ENCODE measurements around the gene MPHOSPH9.
A peak's percentile ranks its signal among the peaks of the same experiment; 100 is the strongest.
"Not testable (repeated sequence)": the region's sequence is repeated elsewhere in the genome, so short reads cannot be mapped to it uniquely, and the experiment has no call there.

Gene MPHOSPH9

DNA sequence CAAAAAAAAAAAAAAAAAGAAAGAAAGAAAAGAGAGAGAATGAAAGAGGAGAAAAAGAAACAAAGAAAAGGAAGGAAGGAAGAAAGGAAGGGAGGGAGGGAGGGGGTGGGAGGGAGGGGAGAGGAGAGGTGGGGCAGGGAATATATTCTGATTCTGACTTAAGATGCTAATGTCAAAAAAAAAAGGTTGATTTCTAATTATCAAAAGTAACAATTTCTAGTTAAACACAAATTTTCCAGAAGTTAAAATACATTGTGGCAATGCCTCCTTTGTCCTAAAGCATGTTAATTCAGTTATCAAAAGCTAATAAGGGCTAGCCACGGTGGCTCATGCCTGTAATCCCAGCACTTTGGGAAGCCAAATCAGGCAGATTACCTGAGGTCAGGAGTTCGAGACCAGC, 7.5 kb downstream of the MPHOSPH9 start:
- H3K36me3 Mint-ChIP-seq (ENCODE audit: low read depth), result peaks cover 41% of the 10 kb centered on the region
- no peaks in the 10 kb centered on the region for H3K9me3 Mint-ChIP-seq
- H3K4me3 Mint-ChIP-seq, result peak overlapping the region; percentile 47
- peak overlapping the region; percentile 65 for H3K27ac Mint-ChIP-seq
- H3K4me1 Mint-ChIP-seq (ENCODE audit: low read depth), result peaks cover 50% of the 10 kb centered on the region
- H3K27me3 Mint-ChIP-seq (ENCODE audit: low read depth), result no peaks in the 10 kb centered on the region

DNA sequence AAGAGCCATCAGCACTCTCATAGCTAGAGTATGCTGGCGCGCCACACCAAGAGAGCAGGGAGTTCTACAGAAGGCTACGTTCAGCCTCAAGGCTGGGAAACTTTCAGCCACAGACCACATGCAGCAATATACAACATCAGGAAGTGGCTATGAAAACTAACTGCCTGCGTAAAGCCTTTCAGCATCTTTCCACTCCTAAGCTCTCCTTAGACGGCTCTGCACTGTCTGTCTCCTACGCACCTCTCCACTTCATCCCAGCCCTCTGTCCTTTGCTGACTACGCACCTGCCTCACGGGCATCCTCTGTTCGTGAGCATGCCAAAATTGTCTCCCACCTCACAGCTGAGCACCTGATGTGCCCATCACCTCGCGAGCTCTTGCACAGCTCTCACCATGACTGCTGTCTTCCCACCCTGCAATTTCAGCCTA, 9.7 kb downstream of the MPHOSPH9 start:
- H3K4me3 Mint-ChIP-seq, result peak overlapping the region; percentile 82
- H3K4me1 Mint-ChIP-seq (ENCODE audit: low read depth), result peaks cover 30% of the 10 kb centered on the region
- no peaks in the 10 kb centered on the region for H3K9me3 Mint-ChIP-seq
- H3K27me3 Mint-ChIP-seq (ENCODE audit: low read depth), result no peaks in the 10 kb centered on the region
- peak overlapping the region; percentile 100 for H3K27ac Mint-ChIP-seq
- peaks cover 48% of the 10 kb centered on the region for H3K36me3 Mint-ChIP-seq (ENCODE audit: low read depth)

GRCh38 chr12:123207815-123208214, 25.1 kb downstream of the MPHOSPH9 start:
- H3K9me3 Mint-ChIP-seq; H3K27ac Mint-ChIP-seq; H3K4me1 Mint-ChIP-seq (ENCODE audit: low read depth); H3K4me3 Mint-ChIP-seq; H3K27me3 Mint-ChIP-seq (ENCODE audit: low read depth): not testable (repeated sequence)
- peaks cover 41% of the 10 kb centered on the region for H3K36me3 Mint-ChIP-seq (ENCODE audit: low read depth)

GRCh38 chr12:123206794-123207193, 26.1 kb downstream of the MPHOSPH9 start:
- not testable (repeated sequence) for H3K4me1 Mint-ChIP-seq (ENCODE audit: low read depth); H3K9me3 Mint-ChIP-seq; H3K4me3 Mint-ChIP-seq; H3K27ac Mint-ChIP-seq; H3K27me3 Mint-ChIP-seq (ENCODE audit: low read depth)
- H3K36me3 Mint-ChIP-seq (ENCODE audit: low read depth), result peaks cover 45% of the 10 kb centered on the region

DNA sequence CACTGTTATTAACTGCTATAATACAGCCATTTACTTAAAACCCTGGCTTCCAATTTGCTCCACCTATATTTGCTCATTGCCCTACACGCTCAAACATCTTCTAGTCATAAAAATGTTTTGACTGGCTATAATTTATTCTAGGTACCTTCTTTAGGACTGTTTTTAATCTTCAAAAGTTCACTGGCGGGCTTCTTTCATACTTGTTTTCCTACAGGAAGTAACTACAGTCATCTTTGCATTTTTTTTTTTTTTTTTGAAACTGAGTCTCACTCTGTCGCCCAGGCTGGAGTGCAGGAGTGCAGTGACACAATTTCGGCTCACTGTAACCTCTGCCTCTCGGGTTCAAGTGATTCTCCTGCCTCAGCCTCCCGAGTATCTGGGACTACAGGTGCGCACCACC, 32.5 kb downstream of the MPHOSPH9 start:
- Mint-ChIP-seq H3K27ac (peak overlapping the region; percentile 72), H3K36me3 (ENCODE audit: low read depth) (peaks cover 45% of the 10 kb centered on the region), H3K9me3 (no peaks in the 10 kb centered on the region), H3K4me1 (ENCODE audit: low read depth) (peaks cover 19% of the 10 kb centered on the region), H3K27me3 (ENCODE audit: low read depth) (no peaks in the 10 kb centered on the region), H3K4me3 (no peak overlapping the region)

DNA sequence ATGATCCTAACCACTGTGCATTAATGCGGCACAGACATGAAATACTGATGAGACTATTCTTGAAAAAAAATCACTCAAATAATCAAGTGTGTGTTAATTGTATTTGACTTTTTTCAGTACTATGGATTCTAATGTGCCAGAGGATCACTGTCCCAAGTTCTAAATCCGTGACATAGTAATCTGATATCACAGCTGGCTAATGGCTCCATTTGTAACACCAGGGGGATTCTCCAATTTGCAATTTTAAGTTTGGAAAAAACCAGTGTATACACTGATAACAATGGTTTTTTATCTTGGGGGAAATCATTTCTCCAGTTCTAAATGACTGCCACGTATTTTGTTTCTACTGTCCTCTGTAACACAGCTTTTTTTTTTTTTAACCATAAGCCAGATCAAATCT, 33.0 kb downstream of the MPHOSPH9 start:
- peaks cover 44% of the 10 kb centered on the region for H3K36me3 Mint-ChIP-seq (ENCODE audit: low read depth)
- no peaks in the 10 kb centered on the region for H3K27me3 Mint-ChIP-seq (ENCODE audit: low read depth)
- H3K4me1 Mint-ChIP-seq (ENCODE audit: low read depth), result peaks cover 19% of the 10 kb centered on the region
- no peak overlapping the region for H3K4me3 Mint-ChIP-seq
- H3K27ac Mint-ChIP-seq, result peak overlapping the region; percentile 72
- H3K9me3 Mint-ChIP-seq, result no peaks in the 10 kb centered on the region

GRCh38 chr12:123187637-123188036, 45.3 kb downstream of the MPHOSPH9 start:
- Mint-ChIP-seq H3K27ac (no peak overlapping the region), H3K4me1 (ENCODE audit: low read depth) (peaks cover 9% of the 10 kb centered on the region), H3K4me3 (no peak overlapping the region), H3K27me3 (ENCODE audit: low read depth) (no peaks in the 10 kb centered on the region), H3K9me3 (no peaks in the 10 kb centered on the region), H3K36me3 (ENCODE audit: low read depth) (peaks cover 27% of the 10 kb centered on the region)

DNA sequence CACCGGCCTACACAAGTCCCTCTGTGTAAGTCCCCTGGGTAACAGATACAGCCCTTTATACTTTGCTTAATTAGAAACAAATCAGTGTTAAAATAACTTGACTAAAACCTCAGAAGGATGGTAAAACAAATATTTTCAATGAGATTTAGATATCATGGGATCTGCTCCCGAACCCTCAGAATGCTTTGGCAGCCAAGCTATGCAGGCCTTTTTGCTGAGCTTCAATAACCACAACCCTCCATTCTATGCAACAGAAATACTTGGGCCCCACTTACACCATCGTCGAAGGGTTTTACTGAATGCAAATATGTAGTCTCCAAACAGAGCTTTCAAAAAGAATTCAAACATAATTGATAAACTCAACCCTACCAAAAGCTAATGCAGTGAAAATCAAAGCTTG, 52.8 kb downstream of the MPHOSPH9 start:
- no peak overlapping the region for H3K27ac Mint-ChIP-seq
- no peaks in the 10 kb centered on the region for H3K4me1 Mint-ChIP-seq (ENCODE audit: low read depth)
- no peaks in the 10 kb centered on the region for H3K27me3 Mint-ChIP-seq (ENCODE audit: low read depth)
- H3K4me3 Mint-ChIP-seq, result no peak overlapping the region
- no peaks in the 10 kb centered on the region for H3K9me3 Mint-ChIP-seq
- peaks cover 32% of the 10 kb centered on the region for H3K36me3 Mint-ChIP-seq (ENCODE audit: low read depth)

DNA sequence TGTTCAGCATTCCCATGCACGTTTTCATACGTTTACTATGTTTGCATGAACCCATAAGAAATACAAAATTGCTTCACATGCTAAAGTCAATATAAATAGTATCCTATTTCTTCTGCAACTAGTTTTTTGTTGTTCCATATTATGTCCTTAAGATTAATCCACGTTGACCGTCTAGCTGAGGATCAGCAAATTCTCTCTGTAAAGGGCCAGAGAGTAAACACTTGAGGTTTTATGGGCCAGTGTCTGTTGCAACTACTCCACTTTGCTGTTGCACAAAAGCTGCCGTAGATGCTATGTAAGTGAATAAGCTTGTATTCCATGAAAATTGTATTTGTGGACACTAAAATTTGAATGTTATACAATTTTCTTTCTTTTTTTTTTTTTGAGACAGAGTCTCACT, 61.0 kb downstream of the MPHOSPH9 start:
- Mint-ChIP-seq H3K36me3 (ENCODE audit: low read depth) (peaks cover 23% of the 10 kb centered on the region), H3K4me1 (ENCODE audit: low read depth) (no peaks in the 10 kb centered on the region), H3K27ac (no peak overlapping the region), H3K4me3 (no peak overlapping the region), H3K27me3 (ENCODE audit: low read depth) (no peaks in the 10 kb centered on the region), H3K9me3 (no peaks in the 10 kb centered on the region)

DNA sequence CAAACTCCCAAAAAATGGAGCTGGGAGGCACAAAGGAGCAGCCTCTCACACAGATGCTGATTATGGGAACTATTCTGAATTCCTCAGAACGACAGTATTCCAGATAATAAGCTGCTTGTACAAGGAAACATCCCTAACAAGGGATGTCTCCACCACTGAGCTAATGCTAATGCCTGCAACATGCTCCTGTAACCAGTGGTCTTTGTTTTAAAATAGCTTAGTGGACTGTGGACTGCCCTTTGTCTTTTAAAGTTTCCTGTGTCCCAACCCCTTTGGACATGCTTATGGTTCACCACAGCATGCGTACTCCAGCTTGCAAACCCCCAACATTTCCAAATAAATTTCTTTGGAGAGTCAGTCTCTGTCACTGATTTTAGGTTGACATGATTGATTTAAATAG, 65.6 kb downstream of the MPHOSPH9 start:
- H3K36me3 Mint-ChIP-seq (ENCODE audit: low read depth), result peaks cover 33% of the 10 kb centered on the region
- H3K27ac Mint-ChIP-seq, result no peak overlapping the region
- H3K27me3 Mint-ChIP-seq (ENCODE audit: low read depth), result no peaks in the 10 kb centered on the region
- no peaks in the 10 kb centered on the region for H3K9me3 Mint-ChIP-seq
- H3K4me3 Mint-ChIP-seq, result no peak overlapping the region
- peaks cover 2% of the 10 kb centered on the region for H3K4me1 Mint-ChIP-seq (ENCODE audit: low read depth)

- Mint-ChIP-seq H3K27ac (no peak overlapping the region), H3K4me1 (ENCODE audit: low read depth) (peaks cover 2% of the 10 kb centered on the region), H3K27me3 (ENCODE audit: low read depth) (no peaks in the 10 kb centered on the region), H3K9me3 (no peaks in the 10 kb centered on the region), H3K36me3 (ENCODE audit: low read depth) (peaks cover 32% of the 10 kb centered on the region), H3K4me3 (no peak overlapping the region)
These were observed 67.4 kb downstream of the MPHOSPH9 start for GRCh38 chr12:123165537-123165936.

DNA sequence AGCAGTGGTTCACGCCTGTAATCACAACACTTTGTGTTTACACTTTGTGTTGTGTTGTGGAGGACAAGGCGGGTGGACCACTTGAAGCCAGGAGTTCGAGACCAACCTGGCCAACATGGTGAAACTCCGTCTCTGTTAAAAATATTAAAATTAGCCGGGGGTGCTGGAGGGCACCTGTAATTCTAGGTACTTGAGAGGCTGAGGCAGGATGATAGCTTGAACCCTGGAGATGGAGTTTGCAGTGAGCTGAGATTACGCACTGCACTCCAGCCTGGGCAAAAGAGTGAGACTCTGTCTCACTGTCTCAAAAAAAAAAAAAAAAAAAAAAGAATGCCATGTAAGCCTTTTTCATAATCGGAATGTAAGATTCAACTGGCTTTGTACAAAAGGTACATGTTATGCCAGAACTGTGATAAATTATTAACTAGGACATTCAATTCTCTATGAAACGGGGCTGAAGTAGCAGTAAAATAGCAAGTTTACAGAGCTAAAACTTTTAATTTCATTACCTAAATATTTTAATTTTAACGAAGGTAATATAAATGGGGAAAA, 68.2 kb downstream of the MPHOSPH9 start:
- Mint-ChIP-seq H3K4me1 (ENCODE audit: low read depth) (peaks cover 2% of the 10 kb centered on the region), H3K27ac (no peak overlapping the region), H3K27me3 (ENCODE audit: low read depth) (no peaks in the 10 kb centered on the region), H3K9me3 (no peaks in the 10 kb centered on the region), H3K36me3 (ENCODE audit: low read depth) (peaks cover 33% of the 10 kb centered on the region), H3K4me3 (no peak overlapping the region)

GRCh38 chr12:123164222-123164621, 68.7 kb downstream of the MPHOSPH9 start:
- Mint-ChIP-seq H3K9me3 (no peaks in the 10 kb centered on the region), H3K4me1 (ENCODE audit: low read depth) (peaks cover 2% of the 10 kb centered on the region), H3K27me3 (ENCODE audit: low read depth) (no peaks in the 10 kb centered on the region), H3K27ac (no peak overlapping the region), H3K4me3 (no peak overlapping the region), H3K36me3 (ENCODE audit: low read depth) (peaks cover 33% of the 10 kb centered on the region)

- Mint-ChIP-seq H3K9me3 (no peaks in the 10 kb centered on the region), H3K27me3 (ENCODE audit: low read depth) (no peaks in the 10 kb centered on the region), H3K4me3 (no peak overlapping the region), H3K27ac (no peak overlapping the region), H3K36me3 (ENCODE audit: low read depth) (peaks cover 29% of the 10 kb centered on the region), H3K4me1 (ENCODE audit: low read depth) (peaks cover 2% of the 10 kb centered on the region)
These were observed 69.7 kb downstream of the MPHOSPH9 start for GRCh38 chr12:123163227-123163626.

DNA sequence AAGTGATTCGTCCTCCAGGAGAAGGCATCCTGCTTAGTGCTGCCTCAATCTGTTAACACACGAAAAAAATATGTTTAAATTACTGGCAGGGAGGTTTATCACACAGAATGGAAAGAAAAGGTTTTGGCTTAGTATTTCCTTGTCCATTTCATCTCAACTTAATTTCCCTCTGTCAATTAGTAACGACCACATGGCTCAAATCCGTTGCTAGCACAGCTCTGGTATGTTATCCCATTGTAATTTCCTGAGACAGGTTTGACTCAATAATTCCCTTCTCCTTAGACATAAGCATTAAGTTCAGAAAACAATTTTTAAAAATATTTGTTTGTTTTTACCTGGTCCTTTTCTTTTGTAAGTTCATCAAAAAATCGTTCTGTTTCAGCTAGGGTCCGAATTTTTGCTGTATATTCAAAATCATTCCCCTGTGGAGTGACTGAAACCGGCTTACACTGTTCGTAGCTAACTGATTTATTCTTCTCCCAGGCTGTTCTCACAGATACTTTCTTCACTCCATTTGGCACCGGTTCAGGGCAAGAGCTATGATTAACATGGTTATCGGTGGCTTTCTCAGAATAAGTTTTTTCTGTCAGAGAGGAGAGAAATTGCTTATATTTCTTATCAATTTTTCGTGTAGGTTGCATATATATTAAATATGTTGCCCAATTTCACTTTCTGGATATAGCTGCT, 72.0 kb downstream of the MPHOSPH9 start:
- H3K4me3 Mint-ChIP-seq, result no peak overlapping the region
- H3K27me3 Mint-ChIP-seq (ENCODE audit: low read depth), result no peaks in the 10 kb centered on the region
- no peaks in the 10 kb centered on the region for H3K9me3 Mint-ChIP-seq
- H3K4me1 Mint-ChIP-seq (ENCODE audit: low read depth), result peaks cover 2% of the 10 kb centered on the region
- peaks cover 30% of the 10 kb centered on the region for H3K36me3 Mint-ChIP-seq (ENCODE audit: low read depth)
- no peak overlapping the region for H3K27ac Mint-ChIP-seq

All from T-helper 1 cell treated with Interleukin-12 subunit alpha and Interleukin-12 subunit beta and Interleukin-4 antibody, amounts not matched to agents 30 μg/mL and 1 μg/mL, for 36 hours (primary cell).